SH-SY5Y (cell line): ENCODE results near the gene LEO1.

ENCODE experiments used
- GATA2 ChIP-seq: IDR thresholded peaks from 2 replicates; pipeline ENCODE4 v1.6.1; 2011; ENCODE audit warnings: mild to moderate bottlenecking, low read depth, low read length
- GATA3 ChIP-seq: IDR thresholded peaks from 2 replicates; pipeline ENCODE4 v1.6.1; 2011; ENCODE audit warnings: low read depth, mild to moderate bottlenecking, low read length, moderate library complexity

DNA sequence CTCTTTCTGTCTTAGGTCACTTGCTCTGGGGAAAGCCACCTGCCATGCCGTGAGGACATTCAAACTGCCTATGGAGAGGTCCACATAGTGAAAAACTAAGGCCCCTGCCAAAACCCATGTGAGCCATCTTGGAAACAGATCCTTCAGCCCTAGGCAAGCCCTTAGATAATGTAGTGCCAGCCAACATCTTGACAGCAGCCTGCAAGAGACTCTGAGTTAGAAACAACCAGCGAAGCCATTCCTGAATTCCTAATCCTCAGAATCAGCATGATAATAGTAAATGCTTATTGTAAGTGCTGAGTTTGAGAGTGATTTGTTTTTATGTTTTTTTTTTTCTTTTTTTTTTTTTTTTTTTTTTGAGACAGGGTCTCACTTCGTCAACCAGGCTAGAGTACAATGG is 40.6 kb downstream of the LEO1 start:
- TF ChIP-seq GATA3 (no peak), GATA2 (no peak)
